A673 (cell line): ENCODE data around the gene MXRA8. TPM values are rescaled to one million over a fixed set of nuclear protein-coding genes. Genes with fewer than 3 reads are reported as not detected.

Experiments used
- BruUV-seq: library from RNA; stranded (reverse); fragments of 400-500 nt; replicated peaks from 2 replicates; lab custom pipeline; 2021; lab: Mats Ljungman, UMichigan
- CTCF ChIA-PET: fragments of 300-600 bp; sonication (Branson Sonifier 250); formaldehyde crosslinking; loops from one replicate; lab custom pipeline; 2022; ENCODE audit warnings: antibody characterized with exemption; lab: Charles Lee
- POLR2A ChIA-PET: fragments of 300-600 bp; sonication (Branson Sonifier 250); formaldehyde crosslinking; loops from one replicate; lab custom pipeline; 2022; ENCODE audit warnings: antibody characterized with exemption; ENCODE audit not compliant: low non-redundant PET; lab: Charles Lee
- DNase-seq: peaks from one replicate; pipeline ENCODE4 v3.0.0-alpha.2; 2015; ENCODE audit warnings: low spot score
- H3K27ac ChIP-seq: fragments of 200-600 bp; sonication (generic); 2 replicates; pipeline ENCODE4 v1.5.1; 2016; ENCODE audit warnings: mixed run types, low read depth, mild to moderate bottlenecking, mixed read lengths, antibody characterized with exemption, low read length; ENCODE audit not compliant: poor library complexity, severe bottlenecking
- H3K27me3 ChIP-seq: fragments of 200-600 bp; sonication (generic); replicated peaks from 2 replicates; pipeline ENCODE4 v1.6.1; 2017; ENCODE audit warnings: mixed run types, low read depth, mild to moderate bottlenecking, mixed read lengths, antibody characterized with exemption, low read length; ENCODE audit not compliant: insufficient read depth, poor library complexity
- H3K36me3 ChIP-seq: fragments of 200-600 bp; sonication (generic); 2 replicates; pipeline ENCODE4 v1.6.1; 2016; ENCODE audit warnings: mixed run types, mild to moderate bottlenecking, mixed read lengths, antibody characterized with exemption, low read length; ENCODE audit not compliant: insufficient read depth, poor library complexity, severe bottlenecking
- H3K4me1 ChIP-seq: fragments of 200-600 bp; sonication (generic); 2 replicates; pipeline ENCODE4 v1.6.1; 2017; ENCODE audit warnings: mixed run types, mild to moderate bottlenecking, mixed read lengths, antibody characterized with exemption, low read length; ENCODE audit not compliant: insufficient read depth, poor library complexity, severe bottlenecking
- H3K4me3 ChIP-seq: fragments of 200-600 bp; sonication (generic); 2 replicates; pipeline ENCODE4 v1.5.1; 2016; ENCODE audit warnings: low read depth, mixed run types, mild to moderate bottlenecking, mixed read lengths, low read length; ENCODE audit not compliant: poor library complexity, severe bottlenecking
- H3K9me3 ChIP-seq: fragments of 200-600 bp; sonication (generic); 2 replicates; pipeline ENCODE4 v1.6.1; 2016; ENCODE audit warnings: mixed run types, low read depth, mild to moderate bottlenecking, mixed read lengths, antibody characterized with exemption, low read length; ENCODE audit not compliant: poor library complexity, severe bottlenecking
- CTCF ChIP-seq: fragments of 300-800, 200-600 bp; sonication (generic); conservative IDR thresholded peaks from 2 replicates; pipeline ENCODE4 v1.5.1; 2017; ENCODE audit warnings: low read depth, mild to moderate bottlenecking, antibody characterized with exemption, low read length, moderate library complexity, mixed read lengths
- EZH2 ChIP-seq: fragments of 200-600 bp; sonication (generic); IDR thresholded peaks from 2 replicates; pipeline ENCODE4 v1.6.1; 2017; ENCODE audit warnings: borderline replicate concordance, low read depth, mild to moderate bottlenecking, mixed read lengths, antibody characterized with exemption, low read length; ENCODE audit not compliant: poor library complexity, severe bottlenecking
- intact Hi-C: fragments of 100-400 bp; cut with micrococcal nuclease; formaldehyde crosslinking; loops from one replicate; pipeline ENCODE4 v1.10.0; 2022; ENCODE audit not compliant: unreplicated experiment
- total RNA-seq: library from RNA; stranded (reverse); gene quantifications from 2 replicates; pipeline ENCODE4 v1.2.3, GENCODE V29; 2021

The MXRA8 gene
- total RNA-seq, 1 experiment from 2014 or later = 0.73 TPM

GRCh38 chr1:1377540-1378205, 19.3 kb upstream of the MXRA8 start:
- Histone ChIP-seq H3K36me3 (no peaks in the 10 kb centered on the region), H3K27ac (no peak overlapping the region), H3K4me3 (no peak overlapping the region), H3K27me3 (no peaks in the 10 kb centered on the region), H3K4me1 (peaks cover 10% of the 10 kb centered on the region), H3K9me3 (no peaks in the 10 kb centered on the region)
- BruUV-seq = no TSS peak
- POLR2A ChIA-PET = interaction anchor here (0.6 kb wide), 1 partner anchor 253 kb away, joined by 5 read pairs; no protein-coding TSS in a partner anchor
- TF ChIP-seq CTCF (no peak), EZH2 (no peak)
- intact Hi-C loops = loop anchor here (10.0 kb wide), 1 partner anchor 263 kb away; the partner anchor contains the start of gene C1orf159
- CTCF ChIA-PET = interaction anchor here (0.6 kb wide), 1 partner anchor 25 kb away, joined by 3 read pairs; no protein-coding TSS in a partner anchor
- DNase-seq = no peak

DNA sequence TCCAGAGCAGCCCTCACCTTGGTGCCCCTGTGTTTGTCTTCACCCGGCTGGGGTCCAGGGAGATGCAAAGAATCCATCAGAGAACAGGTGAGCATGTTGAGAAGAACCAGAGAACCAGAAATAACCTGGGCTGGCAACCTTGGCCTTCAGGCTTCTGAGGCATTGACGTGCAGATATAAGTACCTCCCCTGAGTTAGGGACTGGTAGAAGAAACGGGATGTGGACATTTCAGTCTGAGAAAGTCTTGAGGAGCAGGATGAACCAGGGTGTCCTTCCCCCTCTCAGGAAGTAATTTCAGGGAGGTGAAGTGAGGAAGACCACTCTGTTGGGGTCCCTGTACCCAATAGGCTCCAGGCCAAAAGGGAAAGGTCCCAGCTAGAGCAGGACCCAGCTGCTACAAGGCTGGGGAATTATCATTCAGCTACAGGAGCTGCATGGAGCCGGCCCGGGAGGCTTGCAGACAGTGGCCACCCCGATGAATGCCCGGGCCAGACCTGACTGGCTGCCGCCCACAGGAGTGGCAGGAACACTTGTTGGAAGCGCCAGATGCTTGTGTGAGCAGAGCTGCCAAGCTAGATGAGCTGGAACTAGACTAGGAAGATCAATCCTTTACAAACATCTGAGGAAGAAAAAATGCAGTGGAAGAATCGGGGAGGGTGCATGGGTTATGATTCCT, 18.3 kb upstream of the MXRA8 start:
- intact Hi-C loops = loop anchor here (10.0 kb wide), 1 partner anchor 262 kb away; the partner anchor contains the start of gene C1orf159
- H3K4me1 ChIP-seq = peaks cover 10% of the 10 kb centered on the region
- no peak for TF ChIP-seq CTCF
- no peak for TF ChIP-seq EZH2
- no peaks in the 10 kb centered on the region for H3K27me3 ChIP-seq
- BruUV-seq = no TSS peak
- ChIA-PET POLR2A (no interaction called here), CTCF (no interaction called here)
- H3K36me3 ChIP-seq = no peaks in the 10 kb centered on the region
- H3K4me3 ChIP-seq = no peak overlapping the region
- H3K27ac ChIP-seq = no peak overlapping the region
- no peaks in the 10 kb centered on the region for H3K9me3 ChIP-seq
- DNase-seq = no peak

DNA sequence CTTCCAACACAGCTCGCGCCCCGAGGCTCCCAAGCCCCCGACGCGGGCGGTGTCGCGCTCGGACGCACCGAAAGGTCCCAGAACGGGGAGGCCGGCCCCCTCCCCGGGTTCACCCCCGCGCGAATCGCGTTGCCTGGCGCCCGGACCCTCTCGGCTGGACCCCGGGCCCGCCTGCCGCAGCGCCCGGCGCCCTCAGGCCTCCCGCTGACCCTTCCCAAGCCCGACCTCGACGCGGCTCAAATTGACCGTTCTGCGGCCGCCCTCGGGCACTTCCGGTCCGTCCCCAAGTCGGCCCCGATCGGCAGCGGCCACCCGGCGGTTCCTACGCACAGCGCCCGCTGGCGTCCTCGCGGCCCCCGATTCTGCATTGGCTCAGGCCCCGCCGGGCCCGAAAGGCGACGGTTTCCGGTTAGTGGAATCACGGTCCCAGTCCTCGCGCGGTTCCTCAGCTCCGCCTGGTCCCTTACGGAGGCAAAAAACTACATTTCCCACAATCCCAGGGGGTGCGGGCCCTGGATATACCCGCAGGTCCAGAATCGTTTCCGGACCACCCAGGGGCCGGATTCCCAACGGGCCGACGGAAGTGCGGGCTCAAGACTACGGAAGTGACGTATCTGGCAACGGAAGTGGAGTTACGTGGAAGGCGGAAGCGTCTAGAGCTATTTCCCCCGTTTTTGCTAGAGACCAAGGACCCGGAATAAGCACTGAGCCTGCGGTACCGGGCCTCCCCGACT, 16.7 kb upstream of the MXRA8 start, which contains the start of gene AURKAIP1:
Gene AURKAIP1 (minus strand): TSS at position 279 of the 734 bp plus-strand sequence. CDS start 451 bp downstream, outside the sequence.
- Histone ChIP-seq H3K4me1 (peaks cover 10% of the 10 kb centered on the region), H3K36me3 (no peaks in the 10 kb centered on the region), H3K27ac (peak within 1 kb of the TSS; percentile 93), H3K9me3 (no peaks in the 10 kb centered on the region), H3K27me3 (no peaks in the 10 kb centered on the region), H3K4me3 (peak within 1 kb of the TSS; percentile 98)
- ChIA-PET CTCF (interaction anchor here (0.5 to 1.2 kb wide), 4 partner anchors 16 to 450 kb away, joined by 3 to 4 read pairs (median 3); no protein-coding TSS in a partner anchor), POLR2A (interaction anchor here (0.6 kb wide), 2 partner anchors 32 to 211 kb away, joined by 3 read pairs; partner anchors contain the start of gene MRPL20)
- DNase-seq = peak; percentile 100
- peak; percentile 45; the same call in 1 of the 2 replicates for TF ChIP-seq CTCF
- no peak for TF ChIP-seq EZH2
- BruUV-seq = no TSS peak
- intact Hi-C loops = loop anchor here (1.0 to 10.0 kb wide), 2 partner anchors 32 to 260 kb away; partner anchors contain the start of genes C1orf159 and MRPL20
